HepG2 (cell line): ENCODE measurements around the gene NCAM2. TPM values are rescaled to one million over a fixed set of nuclear protein-coding genes. Genes with fewer than 3 reads are reported as not detected.

Experiments
- ATAC-seq: fragments of 200-7000 bp; cut with Tn5 transposase; 3 replicates; pipeline ENCODE4 v1.9.1; 2020; ENCODE audit warnings: mild to moderate bottlenecking, moderate library complexity
- BruUV-seq: library from RNA; stranded (reverse); fragments of 400-500 nt; replicated peaks from 2 replicates; lab custom pipeline; 2021; lab: Mats Ljungman, UMichigan
- CTCF ChIA-PET: fragments of 300-600 bp; formaldehyde crosslinking; extraction: SDS; loops from one replicate; lab custom pipeline; 2021; ENCODE audit warnings: low total read pairs, inconsistent platforms, low intra/inter-chr PET ratio; lab: Yijun Ruan, JAX
- POLR2A ChIA-PET: fragments of 350-600 bp; sonication (Branson Sonifier 250); formaldehyde crosslinking; loops from one replicate; lab custom pipeline; 2020; ENCODE audit warnings: antibody characterized with exemption, inconsistent platforms; lab: Yijun Ruan, JAX
- DNase-seq: peaks from one replicate; pipeline ENCODE4 v3.0.0-alpha.2; 2015; ENCODE audit warnings: low spot score
- FAIRE-seq: peaks from 3 replicates; lab custom pipeline; 2011; peaks lifted over from hg19 to GRCh38; lab: Jason Lieb, UNC
- H2AFZ ChIP-seq: one replicate; pipeline ENCODE4 v1.6.1; 2011; ENCODE audit warnings: low read length, inconsistent platforms
- H3K27ac ChIP-seq: fragments of 300-600 bp; 3 replicates; pipeline ENCODE4 v1.8.0; 2011; ENCODE audit warnings: mixed run types, mild to moderate bottlenecking, mixed read lengths, low read length, inconsistent platforms; ENCODE audit not compliant: insufficient read depth; ENCODE audit errors: extremely low read length
- H3K27me3 ChIP-seq, 2 experiments: fragments of 200-600 bp in 1 of 2; 2 replicates in 1 of 2; 3 replicates in 1 of 2; pipeline versions ENCODE4 v1.6.0 to v1.8.0; 2011; ENCODE audit warnings: low read length in 2 of 2, mild to moderate bottlenecking in 2 of 2, moderate library complexity in 2 of 2, inconsistent platforms in 1 of 2; ENCODE audit not compliant: insufficient read depth in 2 of 2, control insufficient read depth in 1 of 2
- H3K36me3 ChIP-seq, 2 experiments: fragments of 200-600 bp in 1 of 2; replicated peaks in 1 of 2; 2 replicates in 1 of 2; 3 replicates in 1 of 2; pipeline versions ENCODE4 v1.5.1 to v1.8.0; 2011; ENCODE audit warnings: low read length in 2 of 2, inconsistent platforms in 1 of 2; ENCODE audit not compliant: insufficient read depth in 2 of 2, control insufficient read depth in 1 of 2
- H3K4me1 ChIP-seq: 2 replicates; pipeline ENCODE4 v1.5.1; 2012; ENCODE audit warnings: low read length, inconsistent platforms; ENCODE audit not compliant: insufficient read depth
- H3K4me2 ChIP-seq: 2 replicates; pipeline ENCODE4 v1.6.0; 2011; ENCODE audit warnings: low read depth, low read length, inconsistent platforms
- H3K4me3 ChIP-seq, 3 experiments: fragments of 200-600 bp in 1 of 3; sonication (generic), shearing (Covaris generic) in 1 of 3; replicated peaks in 1 of 3; 2 replicates each; pipeline ENCODE4 v1.5.1; 2011 to 2016; ENCODE audit warnings: low read length in 3 of 3, inconsistent platforms in 2 of 3, low read depth in 2 of 3, mild to moderate bottlenecking in 2 of 3, control low read depth in 1 of 3, mixed read lengths in 1 of 3; ENCODE audit not compliant: insufficient read depth in 1 of 3
- H3K79me2 ChIP-seq: one replicate; pipeline ENCODE4 v1.6.1; 2011; ENCODE audit warnings: low read length, inconsistent platforms; ENCODE audit not compliant: insufficient read depth
- H3K9ac ChIP-seq: 2 replicates; pipeline ENCODE4 v1.6.0; 2011; ENCODE audit warnings: mild to moderate bottlenecking, low read depth, low read length, inconsistent platforms; ENCODE audit not compliant: insufficient read depth
- H3K9me3 ChIP-seq: 2 replicates; pipeline ENCODE4 v1.5.1; 2012; ENCODE audit warnings: mild to moderate bottlenecking, low read length
- H4K20me1 ChIP-seq: 2 replicates; pipeline ENCODE4 v1.6.0; 2011; ENCODE audit warnings: inconsistent platforms, mild to moderate bottlenecking, low read length, moderate library complexity; ENCODE audit not compliant: insufficient read depth
- EED ChIP-seq: sonication (generic); formaldehyde crosslinking; IDR thresholded peaks from 2 replicates; pipeline ENCODE4 v1.5.0; 2020; ENCODE audit warnings: mild to moderate bottlenecking, missing genetic modification reagents
- MAFK ChIP-seq, 2 experiments: IDR thresholded peaks in 1 of 2; conservative IDR thresholded peaks in 1 of 2; 2 replicates each; pipeline ENCODE4 v1.6.1; 2011; ENCODE audit warnings: improper control_type of control experiment in 2 of 2, low read length in 2 of 2
- NFATC3 ChIP-seq: sonication (generic); formaldehyde crosslinking; IDR thresholded peaks from 2 replicates; pipeline ENCODE4 v1.5.1; 2020; ENCODE audit warnings: mild to moderate bottlenecking, missing genetic modification reagents
- RAD51 ChIP-seq: fragments of 450-650 bp; IDR thresholded peaks from 2 replicates; pipeline ENCODE4 v1.6.1; 2016; ENCODE audit warnings: borderline replicate concordance
- REL ChIP-seq: sonication (generic); formaldehyde crosslinking; conservative IDR thresholded peaks from 2 replicates; pipeline ENCODE4 v1.8.0; 2022; ENCODE audit warnings: mild to moderate bottlenecking, missing genetic modification reagents, moderate library complexity
- RXRB ChIP-seq: IDR thresholded peaks from 2 replicates; pipeline ENCODE4 v1.6.1; 2016; ENCODE audit warnings: borderline replicate concordance, missing genetic modification reagents, missing compliant biosample characterization
- TFAP4 ChIP-seq: sonication (generic); IDR thresholded peaks from 2 replicates; pipeline ENCODE4 v1.6.1; 2016; ENCODE audit warnings: low read depth, borderline replicate concordance
- THAP7 ChIP-seq: sonication (generic); formaldehyde crosslinking; IDR thresholded peaks from 2 replicates; pipeline ENCODE4 v1.8.1; 2023; ENCODE audit warnings: mild to moderate bottlenecking, missing genetic modification reagents
- ZFP37 ChIP-seq: sonication (generic); formaldehyde crosslinking; IDR thresholded peaks from 2 replicates; pipeline ENCODE4 v1.4.0; 2020; ENCODE audit warnings: missing genetic modification reagents, borderline replicate concordance
- ZFP82 ChIP-seq: sonication (generic); formaldehyde crosslinking; IDR thresholded peaks from 2 replicates; pipeline ENCODE4 v1.5.1; 2020; ENCODE audit warnings: mild to moderate bottlenecking, missing genetic modification reagents, borderline replicate concordance
- ZNF564 ChIP-seq: sonication (generic); formaldehyde crosslinking; IDR thresholded peaks from 2 replicates; pipeline ENCODE4 v1.8.1; 2023; ENCODE audit warnings: mild to moderate bottlenecking, missing genetic modification reagents
- ZNF775 ChIP-seq: sonication (generic); formaldehyde crosslinking; IDR thresholded peaks from 2 replicates; pipeline ENCODE4 v1.4.0; 2020; ENCODE audit warnings: missing genetic modification reagents, mild to moderate bottlenecking, moderate library complexity, borderline replicate concordance
- ZNF850 ChIP-seq: sonication (generic); formaldehyde crosslinking; conservative IDR thresholded peaks from 2 replicates; pipeline ENCODE4 v1.9.0; 2021; ENCODE audit warnings: mild to moderate bottlenecking, missing genetic modification reagents
- WGBS: methylation state at CpG from one replicate; pipeline ENCODE4 v1.1.6; 2017; ENCODE audit warnings: low lambda C conversion rate; 5-methylcytosine and 5-hydroxymethylcytosine counted together
- in situ Hi-C: cut with HindIII; loops from 2 replicates; pipeline ENCODE4 v1.10.0; 2017; ENCODE audit warnings: low pct_unique_long_range_greater_than_20kb; ENCODE audit not compliant: extremely low pct_ligation_motif_present
- intact Hi-C: fragments of 100-400 bp; cut with micrococcal nuclease; formaldehyde crosslinking; loops from one replicate; pipeline ENCODE4 v1.10.0; 2022; ENCODE audit not compliant: unreplicated experiment
- polyA plus RNA-seq, 8 experiments: library from polyadenylated mRNA; depleted of rRNA in 3 of 8; stranded (reverse) in 7 of 8; unstranded in 1 of 8; fragments of >200 nt; fragmentation: Illumina TruSeq in 4 of 8; extraction: Trizol in 4 of 8; gene quantifications; 2 replicates each; pipeline versions ENCODE4 v1.2.1 to v1.2.3, GENCODE V29; 2011 to 2016; ENCODE audit warnings: low read depth in 4 of 8, missing spikeins in 1 of 8, mixed read lengths in 1 of 8; ENCODE audit not compliant: insufficient read depth in 1 of 8
- total RNA-seq, 5 experiments: library from RNA; depleted of rRNA; stranded (reverse); fragments of >200 nt; fragmentation: Illumina TruSeq; extraction: Trizol; gene quantifications; 2 replicates each; pipeline ENCODE4 v1.2.3, GENCODE V29; 2016; ENCODE audit warnings: low read depth in 1 of 5

NCAM2 gene
- total and polyA plus RNA-seq, 2 of the 13 experiments (the other 11 are each of a cell fraction or from before 2014, with no cell fraction given): not detected

GRCh38 chr21:21216047-21216446, 217.8 kb downstream of the NCAM2 start:
- in situ Hi-C loops: no loop called here
- 0% methylated on average over 2 of the region's 2 CpGs for WGBS
- H3K27ac ChIP-seq: no peak overlapping the region
- H2AFZ ChIP-seq: no peak overlapping the region
- H3K9me3 ChIP-seq: peaks cover 93% of the 10 kb centered on the region
- POLR2A ChIA-PET: no interaction called here
- DNase-seq: no peak
- no peak overlapping the region for H3K4me3 ChIP-seq
- H3K36me3 ChIP-seq: no peaks in the 10 kb centered on the region
- no peak for FAIRE-seq
- no TSS peak for BruUV-seq
- H3K4me2 ChIP-seq: no peak overlapping the region
- ATAC-seq: no peak
- no peak overlapping the region for H3K9ac ChIP-seq
- no peak for TF ChIP-seq MAFK (conservative IDR thresholded peaks at IDR 0.05 in 1 of 2, IDR thresholded peaks at IDR 0.05 in 1 of 2; ENCODE audit: low read length in 2 of 2)
- TF ChIP-seq ZNF564 (CRISPR knock-in tag): no peak
- no peak for TF ChIP-seq RXRB (CRISPR knock-in tag)
- TF ChIP-seq TFAP4: no peak
- no peak for TF ChIP-seq ZFP82 (CRISPR knock-in tag)
- no peak for TF ChIP-seq ZNF850 (CRISPR knock-in tag)
- TF ChIP-seq NFATC3 (CRISPR knock-in tag): no peak
- no peak for TF ChIP-seq RAD51
- no peak for TF ChIP-seq ZFP37 (CRISPR knock-in tag)
- TF ChIP-seq REL (CRISPR knock-in tag): no peak
- no peak for TF ChIP-seq THAP7
- TF ChIP-seq ZNF775 (CRISPR knock-in tag): no peak
- no peak for TF ChIP-seq EED (CRISPR knock-in tag)
- TF ChIP-seq, all 625 proteins: peak for 0
- intact Hi-C loops: no loop called here
- no peaks in the 10 kb centered on the region for H3K4me1 ChIP-seq
- CTCF ChIA-PET: no interaction called here
- H3K27me3 ChIP-seq: no peaks in the 10 kb centered on the region
- no peaks in the 10 kb centered on the region for H4K20me1 ChIP-seq
- H3K79me2 ChIP-seq: no peaks in the 10 kb centered on the region
